Putamen (tissue), 1 donor: ENCODE results near the gene AUTS2.

Source experiments
- DNase-seq: peaks from one replicate; pipeline ENCODE4 v3.0.0-alpha.2; 2016; ENCODE audit warnings: low spot score

The AUTS2 gene

DNA sequence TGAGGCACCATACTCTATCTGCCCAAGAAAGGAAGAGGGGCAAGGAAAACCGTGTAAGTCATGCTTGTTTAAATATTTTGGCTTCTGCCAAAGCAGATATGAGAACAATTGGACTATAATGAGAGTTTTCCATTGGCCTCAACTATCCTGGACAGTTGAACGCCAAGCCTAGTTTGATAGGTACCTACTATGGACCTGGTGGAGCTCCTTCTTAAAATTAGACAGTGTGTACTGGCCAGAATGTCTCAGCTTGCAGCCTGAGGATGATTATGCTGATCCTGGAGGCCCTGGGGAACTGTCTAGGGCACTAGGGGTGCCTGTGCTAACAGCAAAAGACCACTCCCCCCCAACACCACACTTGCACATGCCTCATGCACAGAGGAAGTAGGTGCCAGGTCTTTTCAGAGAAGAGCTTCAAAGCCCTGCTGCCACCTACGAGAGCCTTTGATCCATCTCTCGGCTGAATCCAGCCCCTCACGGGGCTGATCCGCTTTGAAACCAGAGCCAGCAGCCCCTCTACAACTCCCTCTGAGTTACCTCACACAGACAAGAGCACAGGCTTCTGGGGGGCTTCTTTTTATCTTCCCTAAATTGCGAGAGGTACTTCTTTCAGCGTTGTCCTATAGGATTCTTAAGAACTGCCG lies 1059.8 kb downstream of the AUTS2 start:
- no peak for DNase-seq

DNA sequence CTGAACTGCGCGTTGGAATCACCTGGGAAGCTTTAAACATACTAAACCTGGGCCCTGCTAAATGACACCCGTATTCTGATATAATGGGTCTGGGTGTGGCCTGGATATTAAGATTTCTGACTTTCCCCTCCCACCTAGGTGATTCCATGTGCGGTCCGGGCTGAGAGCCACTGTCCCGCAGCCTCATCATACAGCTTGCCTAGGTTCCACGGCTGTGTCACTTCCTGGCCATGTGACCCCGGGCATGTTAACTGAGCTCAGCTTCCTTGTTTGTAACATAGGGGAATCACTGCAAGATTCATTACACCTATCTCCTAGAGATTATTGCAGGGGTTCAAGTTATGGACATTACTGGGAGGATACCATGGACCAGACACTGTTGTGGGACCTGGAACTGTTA lies 1061.0 kb downstream of the AUTS2 start:
- no peak for DNase-seq

DNA sequence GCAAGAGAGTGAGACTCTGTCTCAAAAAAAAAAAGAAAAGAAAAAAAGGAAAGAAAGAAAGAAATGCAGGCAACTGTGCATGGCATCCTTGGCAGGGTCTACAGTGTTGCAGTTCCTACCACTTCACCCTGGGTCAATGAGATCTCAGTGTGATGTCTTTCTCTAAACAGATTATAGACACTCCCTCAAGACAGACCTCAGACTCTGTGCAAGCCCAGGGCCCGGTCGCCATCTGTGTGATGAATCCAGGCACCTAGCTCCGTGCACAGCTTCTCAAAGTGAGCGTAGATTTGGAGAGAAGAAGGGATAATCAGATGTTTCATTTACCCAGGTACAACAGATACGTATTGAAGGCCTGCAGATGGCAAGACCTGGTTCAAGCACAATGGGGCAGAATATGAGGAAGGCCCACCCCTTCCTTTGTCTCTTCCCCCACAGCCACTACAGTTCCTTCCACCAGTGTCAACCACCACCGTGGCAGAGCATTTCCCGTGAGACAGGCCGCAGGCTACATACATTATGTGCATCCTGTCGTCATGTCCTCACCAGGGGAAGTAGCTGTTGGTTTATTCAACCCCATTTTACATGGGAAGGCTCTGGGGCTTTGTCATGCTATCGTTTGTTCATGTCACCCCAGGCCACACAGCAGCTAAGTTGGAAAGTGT lies 1062.0 kb downstream of the AUTS2 start:
- no peak for DNase-seq

DNA sequence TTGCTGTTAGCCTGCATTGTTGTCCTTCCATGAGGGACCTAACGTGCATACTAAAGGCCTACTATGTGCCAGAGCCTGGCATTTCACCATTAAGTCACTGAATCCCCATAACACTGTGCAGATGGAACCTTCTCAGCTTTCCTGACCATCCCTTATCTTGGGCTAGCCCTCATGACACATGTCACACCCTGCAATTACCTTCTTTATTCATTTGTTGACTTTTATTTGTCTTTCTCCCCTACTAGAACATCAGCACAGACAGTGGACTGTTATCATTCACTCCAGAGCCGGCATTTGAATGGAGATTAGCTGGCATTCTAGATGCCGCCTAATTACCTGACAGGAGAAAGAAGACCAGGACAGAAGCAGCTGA lies 1062.5 kb downstream of the AUTS2 start:
- no peak for DNase-seq

DNA sequence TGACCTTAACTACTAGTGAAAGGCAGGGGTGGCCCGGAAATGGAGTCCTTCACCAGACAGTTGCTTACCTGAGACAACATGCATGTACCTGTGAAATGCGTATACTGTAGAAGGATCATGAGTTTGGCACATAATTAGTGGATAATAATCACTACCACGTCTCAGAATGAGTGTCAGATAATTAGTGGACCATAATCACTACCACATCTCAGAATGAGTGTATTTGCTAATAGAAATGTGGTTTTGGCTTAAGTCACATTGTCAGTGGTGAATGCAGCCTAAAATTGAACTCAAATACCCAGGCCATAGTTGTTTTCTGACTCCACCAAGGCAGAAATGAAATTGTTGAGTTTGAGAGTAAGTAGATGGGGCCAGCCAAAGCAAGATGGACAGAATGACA lies 1065.4 kb downstream of the AUTS2 start:
- no peak for DNase-seq

DNA sequence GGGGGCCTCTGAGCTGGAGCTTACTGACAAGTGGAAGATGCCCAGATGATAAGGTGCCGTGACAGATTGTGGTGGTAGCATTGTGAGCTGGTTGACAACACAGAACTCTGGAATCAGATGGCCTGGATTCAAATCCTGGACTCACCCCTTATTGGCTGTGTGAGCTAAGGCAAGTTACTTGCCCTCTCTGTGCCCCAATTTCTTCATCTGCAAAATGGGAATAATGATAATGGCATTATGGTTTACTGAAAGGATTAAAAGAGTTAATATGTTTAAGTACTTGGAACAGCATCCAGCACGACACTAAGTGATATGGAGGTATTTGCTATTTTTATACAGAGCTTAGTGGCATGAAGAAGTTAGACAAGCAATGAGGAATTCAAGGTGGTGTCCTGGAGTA lies 1067.7 kb downstream of the AUTS2 start:
- DNase-seq, result no peak

DNA sequence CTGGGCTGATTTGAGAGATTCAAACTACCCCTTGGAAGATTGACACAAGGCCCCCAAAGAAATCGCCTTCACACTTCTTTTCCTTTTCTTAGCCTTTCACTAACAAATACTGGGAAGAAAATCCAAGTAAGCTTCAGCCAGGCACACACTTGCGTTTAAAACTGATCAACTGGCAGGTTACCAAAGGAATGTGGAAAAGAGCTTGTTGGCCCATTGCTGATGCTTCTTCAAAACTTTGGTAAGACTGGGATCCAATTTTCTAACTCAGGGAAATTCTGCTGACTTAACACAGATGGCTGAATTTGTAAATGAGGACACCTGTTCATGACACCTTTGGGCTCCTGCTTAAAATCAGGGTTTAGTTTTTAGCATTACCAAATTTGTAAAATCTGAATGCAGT lies 1069.1 kb downstream of the AUTS2 start:
- no peak for DNase-seq

DNA sequence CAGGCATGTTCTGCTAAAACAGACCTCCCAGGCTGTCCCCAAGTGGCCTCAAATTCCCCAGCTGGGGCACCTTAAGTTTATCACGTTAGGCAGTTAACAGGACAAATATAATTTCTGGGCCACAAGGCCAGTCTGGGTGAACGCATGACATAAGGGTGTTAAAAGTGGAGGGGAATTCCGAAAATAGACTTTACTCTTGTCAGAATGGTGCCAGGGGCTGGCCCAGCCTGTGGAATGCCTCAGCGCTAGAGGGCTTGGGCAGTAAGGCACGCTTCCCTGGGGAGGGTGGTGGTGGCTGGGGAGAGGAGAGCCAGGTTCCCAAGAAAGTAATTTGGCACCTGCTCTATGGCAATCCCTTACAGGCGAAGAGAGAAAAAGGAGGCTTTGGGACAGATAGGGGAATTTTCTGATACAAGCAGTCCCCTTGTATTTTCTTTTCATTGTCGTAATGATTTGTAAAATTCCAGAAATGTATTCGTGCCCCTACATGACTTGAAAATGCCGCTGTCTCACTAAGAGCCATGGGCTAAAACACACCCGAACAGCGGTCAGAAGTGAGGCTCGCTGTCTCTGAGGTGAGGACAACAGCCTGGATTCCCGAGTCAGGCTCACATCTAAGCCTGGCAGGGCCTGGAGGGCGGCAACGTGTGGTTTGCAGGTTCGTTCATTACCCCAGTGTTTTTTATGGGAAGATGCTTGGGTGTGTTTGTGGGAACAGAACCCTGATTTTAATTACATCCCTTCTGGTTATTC lies 1070.5 kb downstream of the AUTS2 start:
- no peak for DNase-seq

DNA sequence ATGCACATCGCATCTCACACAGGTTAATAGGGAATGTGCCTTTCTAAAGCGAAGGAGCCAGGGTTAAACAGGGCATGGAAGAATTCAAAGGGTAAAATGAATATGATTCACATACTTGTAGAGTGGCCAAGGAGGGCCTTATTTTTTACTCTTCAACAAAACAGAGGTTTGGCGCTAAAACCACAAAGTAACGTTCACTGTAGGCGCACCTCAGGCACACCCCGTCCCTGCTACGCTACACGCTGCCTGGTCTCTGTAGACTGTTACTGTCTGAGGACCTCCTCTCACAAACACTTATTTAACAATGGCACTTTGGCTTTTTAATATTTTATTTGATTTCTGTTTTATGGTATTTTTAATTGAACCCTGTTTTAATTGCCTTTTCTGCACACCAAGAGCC lies 1071.6 kb downstream of the AUTS2 start:
- no peak for DNase-seq

DNA sequence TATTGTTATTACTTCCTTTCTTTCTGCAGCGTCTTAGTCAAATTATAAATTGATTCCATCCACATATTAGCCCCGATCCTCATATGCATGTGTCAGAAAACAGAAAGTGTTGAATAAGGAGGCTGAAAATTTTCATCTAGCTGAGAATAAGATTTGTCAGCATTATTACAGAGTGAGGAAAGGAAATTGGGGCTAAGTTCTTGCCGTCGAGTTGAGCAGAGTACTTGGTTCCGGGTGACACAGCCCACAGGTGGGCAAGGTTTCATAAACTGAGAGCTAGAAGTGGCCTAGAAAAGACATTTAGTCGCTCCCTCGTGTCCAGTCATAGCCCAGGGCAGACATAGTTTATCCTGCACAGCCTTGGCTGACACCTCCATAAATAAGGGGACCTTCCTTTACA lies 1072.0 kb downstream of the AUTS2 start:
- no peak for DNase-seq

DNA sequence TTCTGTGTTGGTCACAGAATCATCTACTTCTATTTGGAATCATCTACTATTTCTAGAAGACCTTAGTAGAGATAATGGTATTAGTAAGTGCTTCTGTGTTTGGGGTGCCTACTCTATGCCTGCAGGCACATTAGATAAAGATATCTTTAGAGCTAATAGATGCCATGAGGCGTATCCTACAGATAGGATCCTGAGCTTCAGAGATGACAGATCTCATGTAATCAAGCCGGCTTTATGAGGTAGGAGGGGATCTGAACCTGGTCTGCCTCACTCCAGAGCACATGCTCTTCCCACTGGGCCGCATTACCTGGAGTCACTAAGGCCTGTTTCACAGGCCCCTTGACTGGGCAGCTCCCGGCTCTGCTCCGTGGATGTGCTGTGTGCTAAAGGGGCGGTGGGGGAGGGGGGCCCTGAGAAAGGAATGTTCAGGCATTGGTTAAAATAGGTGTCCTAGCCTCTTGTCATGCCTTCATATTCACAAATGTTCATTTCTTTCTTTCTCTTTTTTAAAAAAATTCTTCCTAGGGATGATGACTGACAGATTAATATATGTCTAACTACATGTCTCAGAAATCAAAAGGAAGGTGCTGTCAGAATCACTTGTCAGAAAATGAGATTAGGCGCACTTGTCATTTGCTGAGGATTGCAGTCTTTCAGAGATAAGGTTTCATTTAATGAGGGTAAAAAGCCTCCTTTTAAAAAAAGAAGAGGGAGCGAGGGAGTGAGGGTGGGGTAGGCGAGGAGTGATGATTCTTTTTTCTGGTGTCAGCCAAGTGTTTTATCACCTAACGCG lies 1075.7 kb downstream of the AUTS2 start:
- peak; percentile 78 for DNase-seq

DNA sequence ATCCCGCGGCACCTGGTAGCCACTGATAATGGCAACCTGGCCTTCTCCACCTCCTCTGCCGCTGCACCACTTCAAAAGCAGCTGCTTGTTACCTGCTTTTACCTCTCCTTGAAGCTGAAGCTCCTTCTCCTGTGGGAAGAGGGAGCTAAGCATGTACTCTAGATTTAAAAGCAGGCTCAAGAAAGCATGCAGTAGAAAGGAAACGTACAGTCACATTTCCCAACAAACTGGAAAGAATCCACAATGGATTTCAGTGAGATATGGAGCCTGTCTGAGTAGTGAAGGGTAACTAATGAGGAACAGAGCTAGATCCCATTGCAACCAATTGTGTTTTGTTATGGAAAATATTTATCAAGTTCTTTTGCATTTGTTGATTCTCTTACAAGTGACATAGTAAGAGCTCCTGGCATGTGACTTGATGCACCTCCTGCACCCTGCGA lies 1076.3 kb downstream of the AUTS2 start:
- DNase-seq, result no peak

DNA sequence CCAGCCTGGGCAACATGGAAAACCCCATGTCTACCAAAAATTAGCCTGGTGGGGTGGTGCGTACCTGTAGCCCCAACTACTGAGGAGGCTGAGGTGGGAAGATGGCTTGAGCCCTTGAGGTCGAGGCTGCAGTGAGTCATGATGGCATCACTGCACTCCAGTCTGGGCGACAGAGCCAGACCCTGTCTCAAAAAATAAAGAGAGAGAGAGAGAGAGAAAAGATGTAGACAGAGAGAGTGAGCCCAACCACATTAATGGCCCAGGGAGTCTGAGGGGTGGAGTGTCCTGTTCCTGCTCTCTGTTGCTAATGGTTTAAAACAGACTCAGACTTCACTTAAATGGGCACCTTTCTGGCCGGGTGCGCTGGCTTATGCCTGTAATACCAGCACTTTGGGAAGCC lies 1078.0 kb downstream of the AUTS2 start:
- DNase-seq, result no peak

DNA sequence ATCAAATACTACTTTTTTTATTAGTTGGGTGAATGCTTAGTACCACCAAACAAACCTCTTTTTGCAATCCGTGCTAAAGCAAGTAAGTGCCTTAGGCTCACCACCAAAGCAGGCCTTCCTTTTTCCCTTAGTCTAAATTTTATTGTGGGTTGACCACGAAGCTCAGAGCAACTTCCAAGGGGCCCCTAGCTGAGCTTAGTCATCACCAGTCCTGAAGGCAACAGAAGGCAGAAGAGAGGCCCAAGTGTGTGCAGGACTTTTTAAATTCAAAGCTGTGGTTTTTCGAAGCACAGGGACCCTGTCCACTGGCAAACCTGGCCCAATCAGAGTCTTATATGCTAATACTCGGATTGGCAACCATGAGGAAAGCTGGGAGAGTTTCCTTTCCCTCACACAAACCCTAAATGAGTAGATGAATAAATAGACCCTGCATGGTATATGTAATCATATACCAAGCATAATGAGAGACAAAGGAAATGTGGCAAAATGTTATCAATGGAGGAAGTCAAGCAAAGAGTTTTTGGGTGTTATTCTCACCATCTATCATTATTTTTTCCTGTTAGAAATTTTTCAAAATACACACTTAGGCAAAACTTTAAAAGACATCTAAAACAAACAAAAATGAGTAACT lies 1080.5 kb downstream of the AUTS2 start:
- no peak for DNase-seq

DNA sequence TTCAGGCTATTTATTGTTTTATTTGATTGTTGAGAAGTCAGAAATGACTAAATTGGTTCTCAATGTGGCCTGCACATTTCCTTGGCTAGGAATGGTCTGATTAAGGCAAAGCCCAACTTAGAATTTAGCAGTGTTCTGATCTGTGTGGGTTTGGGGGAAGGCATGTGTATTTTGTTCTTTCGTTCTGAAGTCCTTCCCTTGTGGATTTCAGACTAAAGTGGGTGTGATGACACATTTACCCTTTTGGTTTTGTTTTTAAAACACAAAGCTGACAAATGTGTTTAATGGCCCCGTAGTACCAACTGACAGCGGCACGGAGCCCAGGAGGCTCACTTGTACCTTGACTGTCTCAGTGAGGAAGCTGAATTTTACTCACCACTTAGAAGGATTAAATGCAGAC lies 1081.4 kb downstream of the AUTS2 start:
- no peak for DNase-seq

DNA sequence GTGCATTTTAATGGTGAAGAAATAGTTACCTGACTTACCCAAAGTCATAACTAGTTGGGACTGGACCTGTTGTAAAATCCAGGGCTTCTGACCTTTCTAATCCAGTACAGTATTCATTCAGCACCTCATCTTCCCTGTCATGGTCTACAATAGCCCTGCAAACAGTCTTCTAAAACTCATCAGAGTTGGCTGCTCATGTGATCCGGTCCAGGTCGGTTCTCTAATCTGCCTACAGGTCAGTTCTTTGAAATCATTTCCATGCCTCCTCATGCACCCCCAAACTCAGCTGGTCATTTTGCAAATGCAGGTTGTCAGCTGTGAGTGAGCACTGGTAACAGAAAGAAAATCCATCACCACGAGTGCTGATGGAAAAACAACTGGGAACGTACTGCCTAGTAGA lies 1082.0 kb downstream of the AUTS2 start:
- no peak for DNase-seq

DNA sequence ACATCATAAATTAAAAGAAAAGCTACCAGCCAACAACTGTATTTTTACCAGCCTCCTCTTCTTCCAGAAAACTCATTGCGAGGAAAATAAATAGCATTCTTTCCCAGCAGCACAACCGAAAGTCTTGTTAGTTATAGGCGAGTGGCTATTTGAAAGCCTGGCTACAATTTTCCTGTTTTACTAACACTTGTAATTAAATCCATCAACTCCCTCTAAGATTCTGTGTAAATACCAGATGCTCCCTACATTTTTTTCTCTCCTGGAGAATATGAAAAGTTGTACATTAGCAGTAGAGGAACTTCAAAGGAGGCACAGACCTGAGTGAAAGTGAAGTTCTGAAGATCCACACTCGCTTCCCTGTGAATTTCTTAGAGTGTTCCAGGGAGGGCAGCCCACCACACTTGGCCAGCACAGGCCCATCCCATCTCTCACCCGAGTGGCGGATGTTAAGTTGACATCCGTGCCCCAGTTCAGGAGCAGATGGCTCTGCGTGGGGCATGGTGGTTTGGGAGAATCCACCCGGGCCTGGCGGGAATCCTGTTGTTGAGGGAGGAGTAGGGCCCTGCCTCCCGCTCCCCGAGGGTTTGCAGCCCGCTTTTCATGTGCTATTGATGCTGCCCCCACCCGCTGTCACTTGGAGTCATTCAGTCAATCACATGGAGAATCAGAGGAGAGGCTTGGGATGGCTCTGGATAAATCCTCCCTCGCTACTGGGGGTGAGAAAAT lies 1082.6 kb downstream of the AUTS2 start:
- no peak for DNase-seq

DNA sequence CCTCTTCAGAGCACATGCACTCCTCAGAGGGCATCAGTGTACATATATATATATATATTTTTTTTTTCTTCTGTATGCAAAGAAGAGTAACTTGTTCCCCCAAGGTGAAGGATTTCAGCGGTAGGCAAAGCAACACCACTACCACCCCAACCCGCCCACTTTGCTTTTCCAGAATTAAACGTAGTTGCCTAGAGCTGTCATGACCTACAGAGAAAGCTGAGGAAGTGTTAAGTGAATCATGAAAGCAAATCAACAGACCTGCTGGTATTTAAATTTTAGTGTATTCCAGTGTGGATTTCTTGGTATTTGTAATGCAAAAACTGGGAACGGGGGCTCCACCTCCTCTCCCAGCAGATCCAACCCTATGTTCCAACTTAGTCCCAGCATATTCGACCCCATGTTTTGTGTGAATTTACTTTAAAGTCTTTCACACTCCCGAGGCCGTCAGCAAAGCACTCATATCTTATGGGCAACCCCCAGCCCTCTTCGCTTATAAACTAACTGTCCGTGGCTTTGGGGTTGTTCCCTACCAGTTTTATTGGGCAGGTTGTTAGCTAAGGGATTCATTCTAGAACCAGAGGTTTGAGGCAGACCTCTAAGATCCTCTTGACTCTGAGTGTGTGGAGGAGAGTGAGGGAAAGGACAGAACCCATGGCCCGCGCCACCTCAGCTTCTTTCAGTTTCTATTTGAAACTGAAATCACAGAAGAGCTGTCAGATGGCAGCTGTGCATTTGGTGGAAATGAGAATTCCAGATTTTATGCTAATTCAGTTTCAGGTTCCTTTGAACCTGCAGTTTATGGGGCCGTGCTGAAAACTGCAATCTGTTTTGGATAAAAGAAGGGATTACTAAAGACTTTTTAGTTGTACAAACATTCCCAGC lies 1083.4 kb downstream of the AUTS2 start:
- DNase-seq, result no peak

DNA sequence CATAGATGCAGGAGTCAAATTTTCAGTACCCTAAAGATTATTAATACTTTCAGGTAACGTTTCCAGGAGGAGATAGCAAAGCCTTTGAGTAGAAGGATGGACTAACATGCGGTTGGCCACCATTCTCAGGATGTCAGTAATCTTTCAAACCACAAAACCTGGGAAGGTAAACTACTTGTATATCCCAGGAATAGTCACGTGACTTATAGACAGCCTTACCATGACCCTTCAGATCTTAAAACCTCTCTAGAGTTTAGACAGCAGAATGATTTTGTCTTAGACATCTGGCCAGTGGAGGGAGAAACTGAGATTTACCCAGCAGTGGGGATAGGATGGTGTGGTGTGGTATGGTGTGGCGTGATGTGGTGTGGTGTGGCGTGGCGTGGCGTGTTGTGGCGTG lies 1085.9 kb downstream of the AUTS2 start:
- DNase-seq, result no peak

DNA sequence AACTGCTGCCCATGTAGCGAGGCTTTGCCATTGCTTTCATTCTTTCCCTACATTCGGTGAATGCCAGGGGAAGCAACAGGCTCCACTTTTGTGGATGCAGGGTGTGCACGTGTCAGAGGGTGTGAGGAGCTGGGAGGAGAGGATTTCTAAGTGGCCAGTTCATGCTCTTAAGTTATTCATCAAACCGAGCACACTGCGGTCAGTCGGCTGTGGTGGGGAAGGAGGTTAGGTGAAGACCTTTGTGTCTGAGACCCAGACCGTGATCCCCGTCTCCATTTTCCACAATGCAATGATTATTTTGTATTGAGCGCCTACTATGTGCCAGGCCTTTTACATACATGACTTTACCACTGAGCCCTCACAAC lies 1095.0 kb downstream of the AUTS2 start:
- DNase-seq, result no peak
